Mesendoderm (in vitro differentiated cells): ENCODE data around the gene UMODL1.
"Not testable (repeated sequence)": the region's sequence is repeated elsewhere in the genome, so short reads cannot be mapped to it uniquely, and the experiment has no call there.

Experiments used
- DNase-seq: peaks from one replicate; pipeline ENCODE4 v3.0.0; 2013
- H2AK5ac ChIP-seq: 2 replicates; pipeline ENCODE4 v1.6.1; 2013; ENCODE audit warnings: low read length, inconsistent platforms
- H2BK120ac ChIP-seq: 2 replicates; pipeline ENCODE4 v1.6.1; 2013; ENCODE audit warnings: low read depth, mild to moderate bottlenecking, low read length, moderate library complexity, mixed read lengths
- H2BK15ac ChIP-seq: replicated peaks from 2 replicates; pipeline ENCODE4 v1.6.1; 2013; ENCODE audit warnings: low read depth, mild to moderate bottlenecking, moderate library complexity
- H2BK5ac ChIP-seq: 2 replicates; pipeline ENCODE4 v1.6.1; 2013; ENCODE audit warnings: low read length, inconsistent platforms
- H3K18ac ChIP-seq: 2 replicates; pipeline ENCODE4 v1.6.1; 2013; ENCODE audit warnings: mild to moderate bottlenecking, low read length, mixed read lengths
- H3K23ac ChIP-seq: one replicate; pipeline ENCODE4 v1.6.1; 2013; ENCODE audit warnings: low read length
- H3K27ac ChIP-seq: 2 replicates; pipeline ENCODE4 v1.5.1; 2013; ENCODE audit warnings: low read depth, mild to moderate bottlenecking, inconsistent platforms, low read length, moderate library complexity
- H3K27me3 ChIP-seq: 2 replicates; pipeline ENCODE4 v1.6.1; 2013; ENCODE audit warnings: low read length, control low read depth, mild to moderate bottlenecking, inconsistent platforms; ENCODE audit not compliant: insufficient read depth, poor library complexity
- H3K36me3 ChIP-seq: 2 replicates; pipeline ENCODE4 v1.6.1; 2013; ENCODE audit warnings: low read length, inconsistent platforms; ENCODE audit not compliant: control insufficient read depth, insufficient read depth
- H3K4ac ChIP-seq: one replicate; pipeline ENCODE4 v1.6.1; 2013; ENCODE audit warnings: low read depth, mild to moderate bottlenecking, low read length, moderate library complexity
- H3K4me1 ChIP-seq: 2 replicates; pipeline ENCODE4 v1.6.1; 2013; ENCODE audit warnings: low read depth, low read length, inconsistent platforms; ENCODE audit not compliant: control insufficient read depth
- H3K4me2 ChIP-seq: 2 replicates; pipeline ENCODE4 v1.6.1; 2013; ENCODE audit warnings: low read length
- H3K4me3 ChIP-seq: 2 replicates; pipeline ENCODE4 v1.5.1; 2013; ENCODE audit warnings: mild to moderate bottlenecking, low read length
- H3K56ac ChIP-seq: one replicate; pipeline ENCODE4 v1.6.1; 2013; ENCODE audit warnings: low read length
- H3K79me1 ChIP-seq: 2 replicates; pipeline ENCODE4 v1.6.1; 2013; ENCODE audit warnings: low read length, inconsistent platforms
- H3K79me2 ChIP-seq: 2 replicates; pipeline ENCODE4 v1.6.1; 2013; ENCODE audit warnings: mild to moderate bottlenecking, low read length; ENCODE audit not compliant: control insufficient read depth, insufficient read depth
- H3K9ac ChIP-seq: 2 replicates; pipeline ENCODE4 v1.6.1; 2013; ENCODE audit warnings: low read length, inconsistent platforms
- H4K5ac ChIP-seq: one replicate; pipeline ENCODE4 v1.6.1; 2013; ENCODE audit warnings: low read length
- H4K8ac ChIP-seq: one replicate; pipeline ENCODE4 v1.6.1; 2013; ENCODE audit warnings: low read depth, mild to moderate bottlenecking, control low read depth, low read length, moderate library complexity
- WGBS: extraction: QIAGEN DNeasy Blood & Tissue Kit; methylation state at CpG from one replicate; pipeline ENCODE4 v1.1.7; 2013; ENCODE audit warnings: low lambda C conversion rate, missing lambda C conversion rate; ENCODE audit not compliant: insufficient coverage; ENCODE audit errors: extremely low coverage; 5-methylcytosine and 5-hydroxymethylcytosine counted together

Gene UMODL1

GRCh38 chr21:42075686-42076471 lies 4.8 kb downstream of the UMODL1 start:
- Histone ChIP-seq H3K4me2 (no peak overlapping the region), H3K79me2 (no peaks in the 10 kb centered on the region), H3K9ac (no peak overlapping the region), H3K79me1 (no peaks in the 10 kb centered on the region), H3K27me3 (no peaks in the 10 kb centered on the region), H3K4ac (peak overlapping the region; percentile 65), H3K23ac (peak overlapping the region; percentile 59), H4K5ac (no peak overlapping the region), H3K18ac (peak overlapping the region; percentile 71), H4K8ac (no peak overlapping the region), H3K27ac (peak overlapping the region; percentile 19), H3K36me3 (no peaks in the 10 kb centered on the region), H3K4me3 (no peak overlapping the region), H2BK120ac (peak overlapping the region; percentile 8), H3K4me1 (peaks cover 12% of the 10 kb centered on the region), H2BK5ac (peak overlapping the region; percentile 90), H3K56ac (peak overlapping the region; percentile 75), H2AK5ac (peak overlapping the region; percentile 6), H2BK15ac (no peak overlapping the region)
- DNase-seq = no peak
- no CpG with 5 or more reads among the region's 35 CpGs for WGBS

- peak overlapping the region; percentile 24 for H3K18ac ChIP-seq
- H3K23ac ChIP-seq, H3K4me2 ChIP-seq, H2BK15ac ChIP-seq, H3K36me3 ChIP-seq, DNase-seq, H3K79me2 ChIP-seq, H3K79me1 ChIP-seq, H3K27me3 ChIP-seq, H3K9ac ChIP-seq, H3K4me3 ChIP-seq, H4K8ac ChIP-seq: not testable (repeated sequence)
- H2BK5ac ChIP-seq = peak overlapping the region; percentile 95
- no CpG with 5 or more reads among the region's 6 CpGs for WGBS
- H3K56ac ChIP-seq = peak overlapping the region; percentile 84
- H3K27ac ChIP-seq = peak overlapping the region; percentile 58
- peak overlapping the region; percentile 91 for H2AK5ac ChIP-seq
- H3K4me1 ChIP-seq = peaks cover 12% of the 10 kb centered on the region
- peak overlapping the region; percentile 64 for H4K5ac ChIP-seq
- peak overlapping the region; percentile 64 for H3K4ac ChIP-seq
- peak overlapping the region; percentile 33 for H2BK120ac ChIP-seq
These were observed 6.6 kb downstream of the UMODL1 start for GRCh38 chr21:42077685-42078238.

GRCh38 chr21:42078247-42079007 lies 7.3 kb downstream of the UMODL1 start:
- Histone ChIP-seq H2BK5ac (peak overlapping the region; percentile 84), H3K4me1 (peaks cover 12% of the 10 kb centered on the region), H3K56ac (peak overlapping the region; percentile 56), H2AK5ac (peak overlapping the region; percentile 97)
- not testable (repeated sequence) for H3K18ac ChIP-seq, H3K79me1 ChIP-seq, H3K36me3 ChIP-seq, DNase-seq, H4K5ac ChIP-seq, H3K27me3 ChIP-seq, H4K8ac ChIP-seq, H3K79me2 ChIP-seq, H3K23ac ChIP-seq, H3K4me3 ChIP-seq, H3K27ac ChIP-seq, H3K4ac ChIP-seq, H2BK120ac ChIP-seq, H2BK15ac ChIP-seq, H3K4me2 ChIP-seq, H3K9ac ChIP-seq
- WGBS = no CpG with 5 or more reads among the region's 10 CpGs

GRCh38 chr21:42079008-42079938 lies 8.2 kb downstream of the UMODL1 start:
- no peak overlapping the region for H3K4ac ChIP-seq
- H3K4me2 ChIP-seq = no peak overlapping the region
- no peaks in the 10 kb centered on the region for H3K27me3 ChIP-seq
- peak overlapping the region; percentile 58 for H3K56ac ChIP-seq
- peak overlapping the region; percentile 35 for H3K18ac ChIP-seq
- H4K5ac ChIP-seq = no peak overlapping the region
- no peak overlapping the region for H4K8ac ChIP-seq
- H2BK120ac ChIP-seq = peak overlapping the region; percentile 21
- DNase-seq = no peak
- peak overlapping the region; percentile 97 for H2AK5ac ChIP-seq
- H3K79me2 ChIP-seq = no peaks in the 10 kb centered on the region
- H3K36me3 ChIP-seq = no peaks in the 10 kb centered on the region
- no peak overlapping the region for H3K4me3 ChIP-seq
- H2BK15ac ChIP-seq = no peak overlapping the region
- no peak overlapping the region for H3K9ac ChIP-seq
- peaks cover 12% of the 10 kb centered on the region for H3K4me1 ChIP-seq
- H2BK5ac ChIP-seq = peak overlapping the region; percentile 84
- H3K27ac ChIP-seq = peak overlapping the region; percentile 51
- no CpG with 5 or more reads among the region's 13 CpGs for WGBS
- no peaks in the 10 kb centered on the region for H3K79me1 ChIP-seq
- peak overlapping the region; percentile 1 for H3K23ac ChIP-seq
